Measurements from ENCODE around the gene IGF2BP1. TPM values are rescaled to one million over a fixed set of nuclear protein-coding genes. Genes with fewer than 3 reads are reported as not detected.

Gene IGF2BP1
- total and polyA plus RNA-seq, 2 of the 8 experiments (the other 6 are each of a cell fraction or from before 2014, with no cell fraction given): 41.6 to 513 TPM

DNA sequence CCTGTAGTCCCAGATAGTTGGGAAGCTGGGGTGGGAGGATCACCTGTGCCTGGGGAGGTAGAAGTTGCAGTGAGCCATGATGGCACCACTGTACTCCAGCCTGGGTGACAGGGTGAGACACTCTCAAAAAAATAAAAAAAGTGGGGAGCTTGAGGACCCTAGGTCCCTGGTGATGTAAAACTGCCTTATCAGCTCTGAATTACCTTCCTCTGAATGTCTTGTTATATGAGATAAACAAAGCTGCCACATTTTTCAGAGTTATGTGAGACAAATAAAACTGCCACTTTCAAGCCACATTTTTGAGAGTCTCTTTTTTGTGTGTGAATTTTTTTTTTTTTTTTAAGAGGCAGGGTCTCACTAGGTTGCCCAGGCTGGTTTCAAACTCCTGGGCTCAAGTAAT lies 103.4 kb downstream of the IGF2BP1 start (continued):
- TF ChIP-seq, protein P1, sequence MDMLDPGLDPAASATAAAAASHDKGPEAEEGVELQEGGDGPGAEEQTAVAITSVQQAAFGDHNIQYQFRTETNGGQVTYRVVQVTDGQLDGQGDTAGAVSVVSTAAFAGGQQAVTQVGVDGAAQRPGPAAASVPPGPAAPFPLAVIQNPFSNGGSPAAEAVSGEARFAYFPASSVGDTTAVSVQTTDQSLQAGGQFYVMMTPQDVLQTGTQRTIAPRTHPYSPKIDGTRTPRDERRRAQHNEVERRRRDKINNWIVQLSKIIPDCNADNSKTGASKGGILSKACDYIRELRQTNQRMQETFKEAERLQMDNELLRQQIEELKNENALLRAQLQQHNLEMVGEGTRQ (IDR thresholded peaks at IDR 0.05; ENCODE audit: low read length): no peak
- TF ChIP-seq PHF8 (conservative IDR thresholded peaks at IDR 0.05; ENCODE audit: low read depth, low read length): no peak
- no peak for TF ChIP-seq POU5F1 (IDR thresholded peaks at IDR 0.05; ENCODE audit: low read depth, low read length)
- TF ChIP-seq TCF12 (IDR thresholded peaks at IDR 0.05; ENCODE audit: low read depth, low read length): no peak
